Endothelial cell of umbilical vein (primary cell): Measurements from ENCODE around the gene EFNA5. TPM values are rescaled to one million over a fixed set of nuclear protein-coding genes. Genes with fewer than 3 reads are reported as not detected.

Source experiments
- BruUV-seq: library from RNA; stranded (reverse); fragments of 400-500 nt; replicated peaks from 2 replicates; lab custom pipeline; 2021; lab: Mats Ljungman, UMichigan
- CTCF ChIA-PET: fragments of 300-600, 350-600 bp; sonication (Branson Sonifier 250); formaldehyde crosslinking; loops from one replicate; lab custom pipeline; 2021; ENCODE audit warnings: antibody characterized with exemption, inconsistent platforms; lab: Charles Lee
- POLR2A ChIA-PET: fragments of 300-600, 350-600 bp; sonication (Branson Sonifier 250); formaldehyde crosslinking; loops from one replicate; lab custom pipeline; 2021; ENCODE audit warnings: antibody characterized with exemption, inconsistent platforms; lab: Charles Lee
- DNase-seq: peaks from one replicate; pipeline ENCODE4 v3.0.0-alpha.2; 2011; ENCODE audit warnings: low read depth, low spot score
- FAIRE-seq: peaks from 2 replicates; lab custom pipeline; 2011; peaks lifted over from hg19 to GRCh38; lab: Jason Lieb, UNC
- H2AFZ ChIP-seq: 2 replicates; pipeline ENCODE4 v1.6.0; 2012; ENCODE audit warnings: low read depth, low read length, control low read depth, inconsistent platforms
- H3K27ac ChIP-seq: 2 replicates; pipeline ENCODE4 v1.5.1; 2011; ENCODE audit warnings: low read depth, mild to moderate bottlenecking, control low read depth, low read length, moderate library complexity; ENCODE audit not compliant: insufficient read depth
- H3K27me3 ChIP-seq, 2 experiments: 2 replicates each; pipeline versions ENCODE4 v1.6.0 to v1.6.1; 2011; ENCODE audit warnings: low read length in 2 of 2, mixed read lengths in 1 of 2; ENCODE audit not compliant: control insufficient read depth in 2 of 2, insufficient read depth in 2 of 2
- H3K36me3 ChIP-seq, 2 experiments: 2 replicates in 1 of 2; 3 replicates in 1 of 2; pipeline ENCODE4 v1.5.1; 2011; ENCODE audit warnings: low read length in 2 of 2, mild to moderate bottlenecking in 1 of 2, moderate library complexity in 1 of 2; ENCODE audit not compliant: control insufficient read depth in 2 of 2, insufficient read depth in 2 of 2; ENCODE audit errors: extremely low read depth in 1 of 2
- H3K4me1 ChIP-seq: 3 replicates; pipeline ENCODE4 v1.5.1; 2011; ENCODE audit warnings: mild to moderate bottlenecking, low read length; ENCODE audit not compliant: control insufficient read depth, insufficient read depth; ENCODE audit errors: extremely low read depth
- H3K4me2 ChIP-seq: 2 replicates; pipeline ENCODE4 v1.6.1; 2011; ENCODE audit warnings: low read length, control low read depth, mixed read lengths; ENCODE audit not compliant: insufficient read depth
- H3K4me3 ChIP-seq, 3 experiments: fragments of 200-600 bp in 1 of 3; sonication (generic), shearing (Covaris generic) in 1 of 3; replicated peaks in 1 of 3; 2 replicates each; pipeline ENCODE4 v1.5.1; 2011 to 2016; ENCODE audit warnings: control low read depth in 3 of 3, low read length in 3 of 3, mild to moderate bottlenecking in 2 of 3, inconsistent platforms in 1 of 3, low read depth in 1 of 3, moderate library complexity in 1 of 3; ENCODE audit not compliant: insufficient read depth in 1 of 3
- H3K79me2 ChIP-seq: 2 replicates; pipeline ENCODE4 v1.6.0; 2012; ENCODE audit warnings: low read length, inconsistent platforms; ENCODE audit not compliant: control insufficient read depth, insufficient read depth
- H3K9ac ChIP-seq: replicated peaks from 2 replicates; pipeline ENCODE3; 2011; ENCODE audit warnings: low read length, control low read depth; ENCODE audit not compliant: insufficient read depth; ENCODE audit errors: extremely low read depth
- H3K9me1 ChIP-seq: replicated peaks from 3 replicates; pipeline ENCODE4 v1.6.0; 2011; ENCODE audit warnings: mild to moderate bottlenecking, low read length; ENCODE audit not compliant: control insufficient read depth, insufficient read depth; ENCODE audit errors: extremely low read depth
- H3K9me3 ChIP-seq: replicated peaks from 2 replicates; pipeline ENCODE4 v1.5.1; 2012; ENCODE audit warnings: low read length, inconsistent platforms; ENCODE audit not compliant: control insufficient read depth, insufficient read depth
- H4K20me1 ChIP-seq: replicated peaks from 2 replicates; pipeline ENCODE3; 2011; ENCODE audit warnings: mild to moderate bottlenecking, low read length; ENCODE audit not compliant: control insufficient read depth, insufficient read depth; ENCODE audit errors: extremely low read depth
- CTCF ChIP-seq, 2 donors: IDR thresholded peaks; 1 replicate in 1 of 2; 2 replicates in 1 of 2; pipeline ENCODE4 v1.5.1; 2011; ENCODE audit warnings: low read length in 2 of 2, mild to moderate bottlenecking in 2 of 2, moderate library complexity in 2 of 2, control low read depth in 1 of 2, inconsistent platforms in 1 of 2, low read depth in 1 of 2; ENCODE audit not compliant: insufficient read depth in 1 of 2; ENCODE audit errors: extremely low read depth in 1 of 2
- EZH2 ChIP-seq: IDR thresholded peaks from 2 replicates; pipeline ENCODE4 v1.6.1; 2012; ENCODE audit warnings: borderline replicate concordance, low read depth, mild to moderate bottlenecking, moderate library complexity, low read length, inconsistent platforms; ENCODE audit not compliant: severe bottlenecking
- FOS ChIP-seq: IDR thresholded peaks from 2 replicates; pipeline ENCODE4 v1.6.1; 2011; ENCODE audit warnings: mild to moderate bottlenecking, low read length, moderate library complexity, borderline replicate concordance; ENCODE audit not compliant: insufficient read depth
- GATA2 ChIP-seq: IDR thresholded peaks from 2 replicates; pipeline ENCODE4 v1.7.0; 2011; ENCODE audit warnings: low read depth, mild to moderate bottlenecking, moderate library complexity, mixed read lengths, low read length; ENCODE audit not compliant: insufficient read length, insufficient read depth
- JUN ChIP-seq: IDR thresholded peaks from 2 replicates; pipeline ENCODE4 v1.6.1; 2011; ENCODE audit warnings: borderline replicate concordance, low read depth; ENCODE audit not compliant: insufficient read length, insufficient read depth
- MAX ChIP-seq: IDR thresholded peaks from 2 replicates; pipeline ENCODE4 v1.6.1; 2011; ENCODE audit not compliant: insufficient read depth, insufficient read length
- MYC ChIP-seq: IDR thresholded peaks from one replicate; pipeline ENCODE4 v1.6.1; 2011; ENCODE audit warnings: mild to moderate bottlenecking, low read depth, low read length
- POLR2A ChIP-seq: IDR thresholded peaks from 2 replicates; pipeline ENCODE4 v1.6.1; 2012; ENCODE audit warnings: low read depth, mild to moderate bottlenecking, control low read depth, low read length
- POLR2AphosphoS5 ChIP-seq: IDR thresholded peaks from 2 replicates; pipeline ENCODE4 v1.6.1; 2012; ENCODE audit warnings: low read depth, mild to moderate bottlenecking, control low read depth, low read length, moderate library complexity; ENCODE audit not compliant: insufficient read depth
- dilution Hi-C: fragments of 300-500 bp; cut with MboI; formaldehyde crosslinking; loops from one replicate; pipeline ENCODE4 v1.15.0; 2019; ENCODE audit warnings: low sequenced_read_pairs; ENCODE audit not compliant: extremely low pct_ligation_motif_present
- intact Hi-C: fragments of 100-400 bp; cut with micrococcal nuclease; formaldehyde crosslinking; loops from one replicate; pipeline ENCODE4 v1.10.0; 2022
- polyA plus RNA-seq, 4 experiments: library from polyadenylated mRNA; depleted of rRNA in 3 of 4; stranded (reverse) in 3 of 4; unstranded in 1 of 4; fragments of >200 nt; gene quantifications; 2 replicates each; pipeline versions ENCODE4 v1.2.1 to v1.2.3, GENCODE V29; 2011 to 2012; ENCODE audit warnings: missing spikeins in 1 of 4
- total RNA-seq: library from RNA; stranded (reverse); gene quantifications from 2 replicates; pipeline ENCODE4 v1.2.3, GENCODE V29; 2021

EFNA5 gene
- total and polyA plus RNA-seq, 2 donors (not counting 3 experiments of a cell fraction or from before 2014, with no cell fraction given): 13.6 to 22.1 TPM

- TF ChIP-seq CTCF (IDR thresholded peaks at IDR 0.05; ENCODE audit: extremely low read depth in 1 of 2, insufficient read depth in 1 of 2, low read depth in 1 of 2, low read length in 2 of 2) (no peak), POLR2A (no peak), JUN (no peak), EZH2 (no peak), GATA2 (no peak), FOS (no peak), MAX (no peak), POLR2AphosphoS5 (no peak), MYC (no peak)
- intact Hi-C loops (loop anchor here (5.0 kb wide), 1 partner anchor 305 kb away; the partner anchor contains the start of gene EFNA5), dilution Hi-C loops (no loop called here)
- Histone ChIP-seq H3K9ac (no peak overlapping the region), H4K20me1 (no peaks in the 10 kb centered on the region), H3K9me3 (no peaks in the 10 kb centered on the region), H3K4me3 (no peak overlapping the region), H2AFZ (no peak overlapping the region), H3K27ac (no peak overlapping the region), H3K27me3 (no peaks in the 10 kb centered on the region), H3K4me1 (no peaks in the 10 kb centered on the region), H3K9me1 (no peaks in the 10 kb centered on the region), H3K79me2 (no peaks in the 10 kb centered on the region), H3K4me2 (no peak overlapping the region), H3K36me3 (no peaks in the 10 kb centered on the region)
- DNase-seq (no peak), FAIRE-seq (no peak)
- BruUV-seq: no TSS peak
- ChIA-PET CTCF (no interaction called here), POLR2A (no interaction called here)
These were observed 303.3 kb downstream of the EFNA5 start for GRCh38 chr5:107367480-107367879.
